GM06990 (cell line): ENCODE results near the gene ECSCR.

Experiments used
- DNase-seq: peaks from one replicate; pipeline ENCODE4 v3.0.0-alpha.2; 2011; ENCODE audit not compliant: insufficient read length; ENCODE audit errors: extremely low read depth
- H3K27me3 ChIP-seq: replicated peaks from 2 replicates; pipeline ENCODE4 v1.6.0; 2011; ENCODE audit warnings: low read length; ENCODE audit not compliant: control insufficient read depth, insufficient read depth
- H3K36me3 ChIP-seq: 2 replicates; pipeline ENCODE4 v1.5.1; 2011; ENCODE audit warnings: low read length; ENCODE audit not compliant: control insufficient read depth, insufficient read depth
- H3K4me3 ChIP-seq: replicated peaks from 2 replicates; pipeline ENCODE4 v1.5.1; 2011; ENCODE audit warnings: low read depth, mild to moderate bottlenecking, control low read depth, low read length
- CTCF ChIP-seq: IDR thresholded peaks from 2 replicates; pipeline ENCODE4 v1.5.1; 2011; ENCODE audit warnings: low read length, control low read depth, mild to moderate bottlenecking, inconsistent platforms; ENCODE audit not compliant: insufficient read depth, poor library complexity, severe bottlenecking

ECSCR gene

GRCh38 chr5:139468421-139468931, 5.9 kb upstream of the ECSCR start:
- no peak for DNase-seq
- Histone ChIP-seq H3K36me3 (no peaks in the 10 kb centered on the region), H3K4me3 (no peak overlapping the region), H3K27me3 (no peaks in the 10 kb centered on the region)
- TF ChIP-seq CTCF, result no peak

- DNase-seq, result no peak
Measured at GRCh38 chr5:139461698-139462097, 845 bp downstream of the ECSCR start.

GRCh38 chr5:139461176-139461575, 1.4 kb downstream of the ECSCR start:
- TF ChIP-seq CTCF, result no peak
- Histone ChIP-seq H3K27me3 (no peaks in the 10 kb centered on the region), H3K4me3 (no peak overlapping the region), H3K36me3 (no peaks in the 10 kb centered on the region)
- no peak for DNase-seq

More at GRCh38 chr5:139461698-139462097, 845 bp downstream of the ECSCR start:
- Histone ChIP-seq H3K4me3 (no peak overlapping the region), H3K27me3 (no peaks in the 10 kb centered on the region), H3K36me3 (no peaks in the 10 kb centered on the region)
- no peak for TF ChIP-seq CTCF

- TF ChIP-seq CTCF, result no peak
- H3K4me3 ChIP-seq, result no peak overlapping the region
- no peaks in the 10 kb centered on the region for H3K36me3 ChIP-seq
- DNase-seq, result no peak
- H3K27me3 ChIP-seq, result no peaks in the 10 kb centered on the region
Measured at GRCh38 chr5:139460455-139460854, 2.1 kb downstream of the ECSCR start.

- peak; percentile 57 for DNase-seq
- no peak for TF ChIP-seq CTCF
Measured at GRCh38 chr5:139459451-139459934, 3.0 kb downstream of the ECSCR start.

GRCh38 chr5:139458580-139459407, 3.7 kb downstream of the ECSCR start:
- Histone ChIP-seq H3K27me3 (no peaks in the 10 kb centered on the region), H3K36me3 (no peaks in the 10 kb centered on the region), H3K4me3 (no peak overlapping the region)
- TF ChIP-seq CTCF, result no peak
- peak; percentile 59 for DNase-seq

More at GRCh38 chr5:139459451-139459934, 3.0 kb downstream of the ECSCR start:
- no peak overlapping the region for H3K4me3 ChIP-seq
- H3K27me3 ChIP-seq, result no peaks in the 10 kb centered on the region
- no peaks in the 10 kb centered on the region for H3K36me3 ChIP-seq
